ENCODE measurements around the gene CEP76.
"Not testable (repeated sequence)": the region's sequence is repeated elsewhere in the genome, so short reads cannot be mapped to it uniquely, and the experiment has no call there.

The CEP76 gene

DNA sequence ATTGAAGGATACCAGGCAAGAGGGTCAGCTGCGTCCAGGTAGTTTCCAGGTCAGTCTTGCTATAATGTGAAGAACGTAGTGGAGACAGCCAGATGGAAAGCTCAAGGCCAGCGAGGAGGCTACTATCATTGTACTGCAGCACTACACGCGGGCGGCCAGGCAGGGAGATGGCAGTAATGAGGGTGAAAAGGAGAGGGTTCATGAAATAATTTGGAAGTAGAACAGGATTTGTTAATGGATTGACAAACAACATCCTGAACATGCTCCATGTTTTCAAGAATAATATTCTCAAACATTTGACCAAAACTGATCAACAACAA, 61.7 kb downstream of the CEP76 start:
- no peak for DNase-seq (ENCODE audit: low spot score)

DNA sequence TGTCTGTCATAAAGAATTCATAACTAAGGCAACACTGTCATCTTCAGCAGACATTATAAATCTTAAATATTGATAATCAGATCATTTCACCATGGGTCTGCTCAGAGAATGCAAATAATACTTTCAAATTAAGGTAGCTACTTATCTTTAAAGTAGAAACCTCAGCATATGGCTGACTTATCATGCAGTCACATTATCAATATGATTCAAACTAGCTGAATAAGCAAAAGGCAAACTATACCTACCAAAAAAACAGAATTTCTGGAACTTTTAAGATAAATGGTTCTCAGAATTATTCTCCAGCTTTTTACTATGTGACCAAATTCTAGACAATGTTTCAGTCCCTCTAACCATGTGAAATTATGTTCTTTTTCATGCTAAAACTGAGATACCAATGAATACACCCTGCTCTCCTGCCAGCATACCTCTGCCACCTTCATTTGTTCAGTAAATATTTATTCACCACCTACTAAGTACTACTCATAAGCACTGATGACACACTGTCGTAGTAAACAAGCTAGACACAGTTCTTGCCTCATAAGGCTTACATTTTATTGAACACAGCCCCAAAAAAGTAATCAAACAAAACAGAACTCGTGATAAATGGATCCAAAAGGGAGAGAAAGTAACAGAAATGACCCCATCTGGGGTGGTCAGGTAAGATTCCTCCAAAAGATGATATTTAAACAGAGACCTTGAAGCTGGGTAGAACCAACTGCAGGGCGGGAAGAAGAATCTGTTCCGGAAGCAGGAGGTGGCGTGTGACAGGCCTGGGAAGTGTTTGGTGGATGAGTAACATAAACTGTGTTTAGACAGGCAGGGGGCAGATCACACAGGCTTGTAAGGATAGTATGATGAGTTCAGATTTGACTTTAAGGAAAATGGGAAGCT, 62.3 kb downstream of the CEP76 start:
- DNase-seq (ENCODE audit: low spot score), result no peak

DNA sequence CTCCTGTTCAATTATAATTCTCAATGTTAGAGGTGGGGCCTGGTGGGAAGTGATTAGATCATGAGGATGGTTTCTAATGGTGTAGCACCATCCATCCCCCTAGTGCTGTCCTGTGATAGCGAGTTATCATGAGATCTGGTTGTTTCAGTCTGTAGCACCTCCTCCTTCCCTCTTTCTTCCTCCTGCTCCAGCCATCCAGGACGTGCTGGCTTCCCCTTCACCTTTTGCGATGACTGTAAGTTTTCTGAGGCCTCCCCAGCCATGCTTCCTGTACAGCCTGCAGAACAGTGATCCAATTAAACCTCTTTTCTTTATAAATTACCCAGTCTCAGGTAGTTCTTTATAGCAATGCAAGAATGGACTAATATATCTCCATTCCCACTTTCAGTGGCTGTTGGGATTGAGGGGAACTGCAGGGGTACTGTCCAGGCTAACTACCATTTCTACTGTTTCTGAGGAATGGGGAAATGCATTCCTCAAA, 63.8 kb downstream of the CEP76 start:
- DNase-seq (ENCODE audit: low spot score), result no peak

DNA sequence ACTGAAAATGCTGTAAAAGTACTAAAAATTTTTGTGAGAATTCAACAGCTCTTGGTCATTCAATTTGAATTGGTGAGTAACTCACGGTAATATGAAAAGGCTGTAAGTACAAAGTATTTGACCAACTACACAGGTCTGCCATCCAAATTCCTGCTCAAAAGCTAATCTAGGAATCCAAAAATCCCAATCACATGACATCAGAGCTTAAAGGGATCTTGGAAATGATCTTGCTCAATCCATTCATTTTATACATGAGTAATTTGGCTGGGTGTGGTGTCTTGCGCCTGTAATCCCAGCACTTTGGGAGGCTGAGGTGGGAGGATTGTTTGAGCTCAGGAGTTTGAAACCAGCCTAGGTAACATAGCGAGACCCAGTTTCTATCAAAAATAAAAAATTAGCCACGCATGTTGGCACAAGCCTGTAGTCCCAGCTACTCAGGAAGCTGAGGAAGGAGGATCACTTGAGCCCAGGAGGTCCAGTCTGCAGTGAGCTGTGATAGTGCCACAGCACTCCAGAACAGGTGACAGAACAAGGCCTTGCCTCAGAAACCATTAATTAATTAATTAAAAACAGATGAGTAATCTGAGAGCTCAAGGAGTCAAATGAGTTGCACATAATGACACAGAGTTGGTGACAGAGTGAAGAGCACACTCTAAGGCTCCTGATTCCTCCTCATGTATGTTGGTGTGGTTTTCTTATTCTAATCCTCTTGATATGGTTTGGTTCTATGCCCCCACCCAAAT, 64.5 kb downstream of the CEP76 start:
- no peak for DNase-seq (ENCODE audit: low spot score)

DNA sequence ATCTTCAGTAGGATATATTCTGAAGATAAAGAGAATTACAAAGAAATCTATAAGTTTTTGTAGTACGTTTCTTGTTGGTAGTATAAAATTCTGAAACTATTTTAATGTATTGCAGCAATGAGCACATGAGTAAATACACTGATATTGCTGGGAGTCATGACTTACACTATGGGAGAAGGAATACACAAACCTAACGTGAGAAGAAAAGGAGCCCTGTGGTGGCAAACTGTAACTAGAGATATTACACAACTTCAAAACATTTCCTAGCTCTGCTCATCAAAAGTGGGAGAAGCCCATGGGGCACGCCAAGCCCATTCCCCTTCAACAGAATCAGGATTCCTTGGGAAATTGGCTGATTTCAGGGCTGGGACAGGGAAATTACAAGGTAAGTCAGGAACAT, 65.1 kb downstream of the CEP76 start:
- DNase-seq (ENCODE audit: low spot score), result no peak

DNA sequence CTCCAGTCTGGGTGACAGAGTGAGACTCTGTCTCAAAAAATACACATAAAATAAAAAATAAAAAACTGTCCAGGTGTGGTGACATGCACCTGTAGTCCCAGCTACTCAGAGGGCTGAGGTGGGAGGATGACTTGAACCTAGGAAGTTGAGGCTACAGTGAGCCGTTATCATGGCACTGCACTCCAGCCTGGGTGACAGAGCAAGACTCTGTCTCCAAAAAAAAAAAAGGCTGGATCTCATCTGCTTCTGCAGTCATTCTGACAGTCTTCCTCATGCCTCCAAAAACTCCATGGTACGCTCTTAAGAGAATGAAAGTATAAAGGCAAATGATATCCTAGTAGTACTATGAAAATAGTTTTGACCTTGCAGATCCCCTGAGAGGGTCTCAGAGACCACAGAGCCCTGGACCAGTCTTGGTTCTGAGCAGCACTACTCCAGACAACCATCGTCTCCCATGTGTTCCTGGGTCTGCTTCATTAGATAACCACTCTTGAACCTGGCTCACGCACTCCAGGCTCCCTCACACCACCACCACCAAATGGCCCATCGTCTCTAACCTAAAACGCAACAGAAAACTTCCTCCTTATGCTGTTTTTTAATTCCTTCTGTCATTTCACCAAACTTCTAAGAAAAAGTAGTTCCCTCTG, 70.6 kb downstream of the CEP76 start:
- no peak for DNase-seq (ENCODE audit: low spot score)

DNA sequence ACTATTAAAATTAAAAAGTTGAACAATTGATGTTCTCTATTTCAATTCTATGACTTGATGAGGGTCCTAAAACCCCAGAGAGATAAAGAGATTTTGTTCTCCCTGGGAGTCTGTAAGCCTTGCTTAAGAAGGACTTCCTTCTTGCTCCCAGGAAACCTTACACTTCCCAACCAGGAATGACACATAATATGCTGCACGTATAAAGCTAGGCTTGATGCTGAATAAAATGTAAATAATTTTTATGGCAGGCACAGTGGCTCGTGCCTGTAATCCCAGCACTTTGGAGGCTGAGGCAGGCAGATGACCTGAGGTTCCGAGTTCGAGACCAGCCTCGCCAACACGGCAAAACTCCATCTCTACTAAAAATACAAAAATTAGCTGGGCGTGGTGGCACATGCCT, 72.4 kb downstream of the CEP76 start:
- no peak for DNase-seq (ENCODE audit: low spot score)

DNA sequence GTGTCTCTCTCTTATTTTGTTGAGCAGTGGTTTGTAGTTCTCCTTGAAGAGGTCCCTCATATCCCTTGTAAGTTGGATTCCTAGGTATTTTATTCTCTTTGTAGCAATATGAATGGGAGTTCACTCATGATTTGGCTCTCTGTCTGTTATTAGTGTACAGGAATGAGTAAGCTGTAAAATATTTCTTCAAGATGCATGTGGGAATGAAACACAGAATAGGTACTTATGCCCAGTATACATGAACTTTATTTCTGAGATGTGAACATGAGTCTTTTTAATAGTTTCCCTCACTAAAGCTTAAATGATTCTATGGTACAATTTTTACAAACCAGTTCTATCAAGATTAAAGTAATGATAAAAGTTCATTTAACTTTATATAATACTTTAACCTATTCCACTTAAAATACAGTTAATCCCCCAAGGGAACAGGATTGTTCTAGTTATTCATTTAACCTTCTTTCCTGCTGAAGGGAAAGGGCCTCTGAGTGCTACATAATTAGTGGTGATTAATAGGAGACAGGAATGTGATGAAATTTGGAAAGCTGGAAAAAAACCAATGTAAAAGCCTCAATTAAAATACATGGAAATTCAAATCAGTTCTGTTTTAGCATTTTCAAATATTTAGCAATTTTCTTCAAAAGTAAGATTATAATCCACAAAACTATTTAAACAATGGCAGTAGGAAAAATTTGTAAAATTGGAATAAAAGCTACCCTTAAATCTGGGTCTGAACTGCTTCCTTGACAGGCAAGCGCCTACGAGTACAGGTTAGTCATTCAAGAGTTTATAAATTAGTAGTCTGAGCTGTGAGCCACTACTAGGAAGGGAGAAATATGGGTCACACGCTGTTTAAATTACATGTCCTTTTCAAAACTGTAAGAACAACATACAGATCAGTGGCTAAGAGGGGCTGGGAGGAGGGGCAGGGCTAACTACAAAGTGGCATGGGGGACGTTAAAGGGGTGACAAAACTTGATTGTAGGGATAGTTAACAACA, 73.5 kb downstream of the CEP76 start:
- DNase-seq (ENCODE audit: low spot score), result no peak

DNA sequence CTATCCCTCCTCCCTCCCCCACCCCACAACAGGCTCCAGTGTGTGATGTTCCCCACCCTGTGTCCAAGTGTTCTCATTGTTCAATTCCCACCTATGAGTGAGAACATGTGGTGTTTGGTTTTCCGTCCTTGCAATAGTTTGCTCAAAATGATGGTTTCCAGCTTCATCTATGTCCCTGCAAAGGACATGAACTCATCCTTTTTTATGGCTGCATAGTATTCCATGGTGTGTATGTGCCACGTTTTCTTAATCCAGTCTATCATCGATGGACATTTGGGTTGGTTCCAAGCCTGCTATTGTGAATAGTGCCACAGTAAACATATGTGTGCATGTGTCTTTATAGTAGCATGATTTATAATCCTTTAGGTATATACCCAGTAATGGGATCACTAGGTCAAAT, 75.3 kb downstream of the CEP76 start:
- not testable (repeated sequence) for DNase-seq (ENCODE audit: low spot score)

DNA sequence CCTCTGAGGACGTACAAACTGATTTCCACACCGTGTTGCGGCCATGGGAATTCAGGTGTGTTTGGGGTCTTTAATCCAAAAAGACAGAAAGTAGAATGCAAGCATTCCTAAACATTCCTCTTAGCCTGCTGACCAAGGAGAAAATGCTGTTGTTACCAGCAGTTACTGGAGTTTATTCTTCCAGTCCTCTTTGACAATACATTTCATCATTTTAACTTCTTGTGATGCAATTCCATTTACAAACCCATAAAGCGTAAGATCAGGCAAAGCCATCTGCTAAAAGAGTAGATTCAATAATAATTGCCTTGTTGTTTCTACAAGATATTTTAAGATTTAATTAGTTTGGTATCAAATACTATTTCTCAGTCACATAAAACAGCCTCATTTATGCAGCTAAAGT, 77.3 kb downstream of the CEP76 start:
- no peak for DNase-seq (ENCODE audit: low spot score)

All from HuH-7 (cell line).